ENCODE measurements around the gene ALDH1A1.

Gene ALDH1A1

GRCh38 chr9:72960446-72960845 is 7.6 kb upstream of the ALDH1A1 start:
- no peak overlapping the region for H3K4me3 ChIP-seq (ENCODE audit: low read depth, low read length)
- no peak for DNase-seq (ENCODE audit: low read depth)
- TF ChIP-seq, protein P1, sequence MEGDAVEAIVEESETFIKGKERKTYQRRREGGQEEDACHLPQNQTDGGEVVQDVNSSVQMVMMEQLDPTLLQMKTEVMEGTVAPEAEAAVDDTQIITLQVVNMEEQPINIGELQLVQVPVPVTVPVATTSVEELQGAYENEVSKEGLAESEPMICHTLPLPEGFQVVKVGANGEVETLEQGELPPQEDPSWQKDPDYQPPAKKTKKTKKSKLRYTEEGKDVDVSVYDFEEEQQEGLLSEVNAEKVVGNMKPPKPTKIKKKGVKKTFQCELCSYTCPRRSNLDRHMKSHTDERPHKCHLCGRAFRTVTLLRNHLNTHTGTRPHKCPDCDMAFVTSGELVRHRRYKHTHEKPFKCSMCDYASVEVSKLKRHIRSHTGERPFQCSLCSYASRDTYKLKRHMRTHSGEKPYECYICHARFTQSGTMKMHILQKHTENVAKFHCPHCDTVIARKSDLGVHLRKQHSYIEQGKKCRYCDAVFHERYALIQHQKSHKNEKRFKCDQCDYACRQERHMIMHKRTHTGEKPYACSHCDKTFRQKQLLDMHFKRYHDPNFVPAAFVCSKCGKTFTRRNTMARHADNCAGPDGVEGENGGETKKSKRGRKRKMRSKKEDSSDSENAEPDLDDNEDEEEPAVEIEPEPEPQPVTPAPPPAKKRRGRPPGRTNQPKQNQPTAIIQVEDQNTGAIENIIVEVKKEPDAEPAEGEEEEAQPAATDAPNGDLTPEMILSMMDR (IDR thresholded peaks at IDR 0.05; ENCODE audit: insufficient read depth, low read depth, low read length, missing control alignments) = no peak

GRCh38 chr9:72958485-72959281 is 5.8 kb upstream of the ALDH1A1 start:
- TF ChIP-seq, protein P1 (IDR thresholded peaks at IDR 0.05; ENCODE audit: insufficient read depth, low read depth, low read length, missing control alignments) = no peak
- no peak for DNase-seq (ENCODE audit: low read depth)
- H3K4me3 ChIP-seq (ENCODE audit: low read depth, low read length) = no peak overlapping the region

DNA sequence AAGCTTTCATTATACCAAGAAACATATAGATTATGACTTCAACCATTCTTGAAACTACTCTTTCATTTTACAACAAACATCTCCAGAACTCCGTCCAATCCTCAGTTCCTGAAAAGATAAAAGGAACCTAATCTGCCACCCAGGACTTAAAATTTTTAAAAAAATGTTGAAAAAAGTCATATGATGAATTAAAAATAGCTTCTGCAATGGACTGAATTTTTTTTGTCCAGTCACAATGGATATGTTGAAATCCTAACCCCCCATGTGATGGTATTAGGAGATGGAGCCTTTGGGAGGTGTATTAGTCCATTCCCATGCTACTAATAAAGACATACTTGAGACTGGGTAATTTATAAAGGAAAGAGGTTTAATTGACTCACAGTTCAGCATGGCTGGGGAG is 2.7 kb upstream of the ALDH1A1 start:
- H3K4me3 ChIP-seq (ENCODE audit: low read depth, low read length) = no peak overlapping the region
- TF ChIP-seq, protein P1 (IDR thresholded peaks at IDR 0.05; ENCODE audit: insufficient read depth, low read depth, low read length, missing control alignments) = no peak
- DNase-seq (ENCODE audit: low read depth) = no peak

DNA sequence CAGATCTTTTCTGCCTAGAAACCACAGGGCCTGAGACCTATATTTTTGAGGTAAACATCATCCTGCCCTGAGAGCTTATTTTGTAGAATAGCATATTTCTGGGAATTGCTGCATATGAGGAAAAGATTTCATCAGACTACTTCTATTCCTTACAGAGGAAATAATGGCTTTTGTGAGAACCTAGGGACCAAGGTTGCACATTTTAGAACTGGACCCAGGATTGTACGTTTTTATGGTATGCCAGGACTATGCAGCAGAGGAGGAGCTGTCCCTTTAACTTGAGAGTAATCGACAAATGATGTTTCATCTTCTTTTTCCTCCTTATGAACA is 2.2 kb upstream of the ALDH1A1 start:
- DNase-seq (ENCODE audit: low read depth) = no peak
- TF ChIP-seq, protein P1 (IDR thresholded peaks at IDR 0.05; ENCODE audit: insufficient read depth, low read depth, low read length, missing control alignments) = no peak
- H3K4me3 ChIP-seq (ENCODE audit: low read depth, low read length) = no peak overlapping the region

DNA sequence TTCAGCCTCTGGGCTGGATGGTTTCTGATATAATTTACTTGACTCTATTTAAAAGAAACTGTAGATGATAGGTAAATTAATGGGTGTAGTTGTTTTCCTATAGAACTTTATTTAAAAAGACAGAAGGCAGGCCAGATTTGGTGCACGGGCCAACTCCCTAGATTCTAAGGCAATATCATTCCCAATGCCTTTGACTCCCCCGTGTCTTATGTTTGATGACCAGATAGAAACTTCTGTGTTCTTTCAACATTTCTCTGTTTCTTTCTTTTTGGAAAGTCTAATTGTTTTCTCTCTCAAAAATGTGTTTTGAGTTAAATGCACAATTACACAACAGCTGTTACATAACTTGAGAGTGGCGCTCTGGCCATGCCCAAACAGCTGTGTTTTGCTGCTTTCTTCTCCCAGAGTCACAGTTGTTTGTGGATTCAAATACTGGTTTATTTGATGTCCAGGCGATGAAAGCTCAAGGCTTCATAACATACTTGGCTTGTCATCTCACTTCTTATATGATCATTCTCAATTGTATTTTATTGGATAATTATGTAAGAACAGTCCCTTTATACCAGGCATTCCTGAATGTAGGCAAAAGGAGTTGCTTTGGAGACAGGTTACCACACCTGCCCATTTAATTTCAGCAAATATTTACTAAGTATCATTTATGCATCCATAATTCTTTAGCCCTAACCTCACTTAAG is 1.7 kb upstream of the ALDH1A1 start:
- TF ChIP-seq, protein P1 (IDR thresholded peaks at IDR 0.05; ENCODE audit: insufficient read depth, low read depth, low read length, missing control alignments) = no peak
- no peak overlapping the region for H3K4me3 ChIP-seq (ENCODE audit: low read depth, low read length)
- no peak for DNase-seq (ENCODE audit: low read depth)

DNA sequence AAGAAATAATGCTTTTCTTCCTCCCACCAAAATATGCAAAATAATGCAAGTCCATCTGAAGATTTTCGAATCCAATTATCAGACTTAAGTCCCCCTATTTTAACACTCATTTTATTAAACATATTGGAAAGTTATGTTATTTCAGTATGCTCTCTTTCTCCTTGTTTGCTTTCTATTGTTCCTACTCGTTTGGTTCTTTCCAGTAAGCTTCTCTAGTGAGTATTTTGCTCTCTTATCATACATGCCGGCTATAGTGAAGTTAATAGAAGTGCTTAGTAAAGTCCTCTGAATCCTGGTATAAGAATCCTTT is 517 bp downstream of the ALDH1A1 start:
- H3K4me3 ChIP-seq (ENCODE audit: low read depth, low read length) = no peak overlapping the region
- TF ChIP-seq, protein P1 (IDR thresholded peaks at IDR 0.05; ENCODE audit: insufficient read depth, low read depth, low read length, missing control alignments) = no peak
- DNase-seq (ENCODE audit: low read depth) = no peak

All from GM12865 (cell line).